Measurements from ENCODE around the gene ZIC4. TPM values are rescaled to one million over a fixed set of nuclear protein-coding genes. Genes with fewer than 3 reads are reported as not detected.

Gene ZIC4
- total and polyA plus RNA-seq, 7 experiments from 2014 or later, result not detected

DNA sequence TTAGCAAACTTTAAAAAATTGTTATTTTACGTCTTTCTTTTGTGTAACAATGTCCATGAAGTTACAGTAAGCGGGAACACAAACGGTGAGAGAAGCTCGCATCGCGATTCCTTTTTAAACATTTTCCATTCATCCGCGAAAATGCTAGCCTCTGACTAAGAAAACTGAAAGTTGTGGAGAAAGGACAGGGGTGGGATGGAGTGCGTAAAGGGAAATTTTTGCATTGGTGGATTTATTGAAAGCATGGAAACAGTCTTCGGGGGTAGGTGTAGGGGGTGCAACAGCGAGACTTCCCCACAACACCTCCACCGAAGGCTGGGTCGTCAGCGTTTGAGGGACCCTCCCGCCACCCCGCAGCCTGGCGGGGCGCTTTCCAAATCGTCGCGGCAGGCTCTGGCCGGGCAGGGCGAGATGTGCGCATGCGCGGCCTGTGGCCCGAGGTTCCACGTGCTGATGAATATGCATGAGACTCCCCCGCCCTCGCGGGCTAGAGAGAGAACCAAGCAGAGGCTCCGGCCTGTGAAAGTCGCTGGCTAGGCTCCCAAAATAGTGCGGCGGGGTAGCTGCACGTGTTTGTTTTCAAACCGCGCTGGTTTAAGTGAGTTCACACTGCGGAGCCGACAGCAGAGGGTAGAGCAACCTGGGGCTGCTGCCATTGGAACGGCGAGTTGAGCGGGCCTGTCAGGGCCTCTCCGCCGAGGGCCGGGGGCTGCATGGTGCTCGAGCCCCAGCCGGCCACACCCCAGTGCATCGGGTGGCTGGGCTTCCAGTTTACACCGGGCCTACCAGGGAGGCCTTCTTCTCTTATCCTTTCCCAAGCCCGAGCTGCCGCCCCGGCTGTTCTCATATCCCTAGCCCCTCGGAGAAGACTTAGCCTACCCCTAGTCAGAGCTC lies 12.7 kb upstream of the ZIC4 start:
- Histone ChIP-seq H3K4me1 (ENCODE audit: control insufficient read depth in 2 of 2, insufficient read depth in 2 of 2, low read length in 2 of 2) (no peaks in the 10 kb centered on the region), H3K36me3 (ENCODE audit: control insufficient read depth in 2 of 3, insufficient read depth in 3 of 3, low read length in 3 of 3) (no peaks in the 10 kb centered on the region), H3K27ac (ENCODE audit: low read depth, low read length) (no peak overlapping the region), H3K4me3 (ENCODE audit: low read length) (no peak overlapping the region), H3K27me3 (ENCODE audit: control insufficient read depth in 2 of 2, insufficient read depth in 2 of 2, low read length in 2 of 2) (peaks cover 0 to 28% of the 10 kb centered on the region in 2 donors), H3K9me3 (ENCODE audit: control insufficient read depth in 2 of 3, low read length in 3 of 3) (no peaks in the 10 kb centered on the region)
- Mint-ChIP-seq H3K9me3 (peaks cover 2 to 69% (median 21%) of the 10 kb centered on the region in 11 donors), H3K4me1 (peaks cover 0 to 13% (median 7%) of the 10 kb centered on the region in 7 donors), H3K36me3 (peaks cover 2 to 23% (median 3%) of the 10 kb centered on the region in 5 donors), H3K27ac (no peak overlapping the region), H3K4me3 (no peak overlapping the region), H3K27me3 (peaks cover 84 to 90% (median 86%) of the 10 kb centered on the region in 5 donors)
- intact Hi-C loops (cut with micrococcal nuclease), result loop anchor here in 1 of 2 donors (5.0 kb wide), 1 partner anchor 42 kb away; no protein-coding TSS in a partner anchor
- ChIA-PET POLR2A (no interaction called here), CTCF (no interaction called here)
- DNase-seq (no peak), ATAC-seq (no peak)

DNA sequence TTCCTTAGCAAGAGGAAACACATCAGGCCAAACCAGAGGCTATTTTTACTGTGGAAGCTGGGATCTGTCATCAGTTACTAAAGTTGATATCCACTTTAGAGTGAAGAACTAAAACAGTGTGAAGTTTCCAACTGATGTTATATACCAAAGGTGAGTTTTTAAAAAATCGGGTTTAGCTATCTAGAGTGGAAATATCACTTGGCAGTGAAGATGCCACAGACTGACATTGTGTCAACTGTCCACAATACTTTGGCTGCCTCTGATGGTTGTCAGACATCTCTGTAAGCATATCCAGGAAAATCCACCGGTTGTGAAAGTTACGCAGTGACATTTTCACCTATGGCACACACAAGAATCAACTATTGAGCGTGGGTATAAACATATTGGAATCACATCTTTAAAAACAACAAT lies 12.0 kb upstream of the ZIC4 start:
- H3K4me3 Mint-ChIP-seq, result no peak overlapping the region
- ChIA-PET POLR2A (no interaction called here), CTCF (no interaction called here)
- H3K27me3 ChIP-seq (ENCODE audit: control insufficient read depth in 2 of 2, insufficient read depth in 2 of 2, low read length in 2 of 2), result peaks cover 0 to 23% of the 10 kb centered on the region in 2 donors
- intact Hi-C loops (cut with micrococcal nuclease), result loop anchor here in 1 of 2 donors (5.0 kb wide), 1 partner anchor 41 kb away; no protein-coding TSS in a partner anchor
- no peaks in the 10 kb centered on the region for H3K9me3 ChIP-seq (ENCODE audit: control insufficient read depth in 2 of 3, low read length in 3 of 3)
- H3K9me3 Mint-ChIP-seq, result peaks cover 2 to 68% (median 21%) of the 10 kb centered on the region in 11 donors
- peaks cover 83 to 88% (median 84%) of the 10 kb centered on the region in 5 donors for H3K27me3 Mint-ChIP-seq
- no peak for ATAC-seq
- DNase-seq, result no peak
- no peaks in the 10 kb centered on the region for H3K4me1 ChIP-seq (ENCODE audit: control insufficient read depth in 2 of 2, insufficient read depth in 2 of 2, low read length in 2 of 2)
- no peak overlapping the region for H3K27ac ChIP-seq (ENCODE audit: low read depth, low read length)
- no peaks in the 10 kb centered on the region for H3K36me3 ChIP-seq (ENCODE audit: control insufficient read depth in 2 of 3, insufficient read depth in 3 of 3, low read length in 3 of 3)
- H3K36me3 Mint-ChIP-seq, result peaks cover 2 to 17% (median 5%) of the 10 kb centered on the region in 5 donors
- H3K4me3 ChIP-seq (ENCODE audit: low read length), result no peak overlapping the region
- no peak overlapping the region for H3K27ac Mint-ChIP-seq
- H3K4me1 Mint-ChIP-seq, result peaks cover 3 to 19% (median 11%) of the 10 kb centered on the region in 7 donors

DNA sequence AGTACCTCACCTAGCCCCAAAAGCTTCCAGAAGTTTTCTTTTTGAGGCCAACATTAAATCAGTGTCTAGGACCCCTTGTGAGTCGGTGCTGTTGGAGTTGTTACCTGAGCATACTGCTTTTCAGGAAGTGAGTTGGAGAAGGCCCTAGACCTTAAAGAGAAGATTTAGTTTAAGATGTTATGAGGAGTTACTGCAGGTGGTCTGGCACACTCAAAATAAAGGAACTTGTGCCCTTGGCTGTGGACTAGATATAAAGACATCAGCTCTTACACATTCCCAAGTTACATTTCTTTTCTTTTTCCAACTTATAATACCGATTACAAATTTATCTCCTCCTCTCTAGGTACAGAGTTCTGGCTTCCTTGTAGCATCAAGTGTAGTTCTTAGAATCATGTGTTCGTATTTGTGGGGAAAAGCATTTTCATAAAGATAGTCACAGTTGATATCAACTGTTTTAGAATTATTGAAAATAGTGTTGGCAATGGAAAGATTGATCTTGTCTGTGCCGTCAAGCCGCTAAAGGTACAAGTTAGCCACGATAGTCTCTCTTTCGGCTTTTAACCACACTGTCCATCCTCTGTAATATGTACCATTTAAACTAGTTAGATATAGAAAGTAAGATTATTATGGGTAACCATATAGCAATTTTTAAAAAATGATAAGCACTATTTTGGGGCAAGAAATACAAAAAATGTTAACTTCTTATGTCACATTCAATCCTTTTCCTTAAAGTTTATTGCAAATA lies 11.4 kb upstream of the ZIC4 start:
- H3K4me1 Mint-ChIP-seq, result peaks cover 6 to 25% (median 15%) of the 10 kb centered on the region in 7 donors
- ATAC-seq (no peak), DNase-seq (no peak)
- H3K27ac Mint-ChIP-seq, result no peak overlapping the region
- intact Hi-C loops (cut with micrococcal nuclease), result loop anchor here in 1 of 2 donors (5.0 kb wide), 1 partner anchor 40 kb away; no protein-coding TSS in a partner anchor
- H3K4me3 ChIP-seq (ENCODE audit: low read length), result no peak overlapping the region
- CTCF ChIA-PET, result no interaction called here
- H3K36me3 Mint-ChIP-seq, result peaks cover 3 to 16% (median 7%) of the 10 kb centered on the region in 5 donors
- no peaks in the 10 kb centered on the region for H3K9me3 ChIP-seq (ENCODE audit: control insufficient read depth in 2 of 3, low read length in 3 of 3)
- peaks cover 0 to 67% (median 21%) of the 10 kb centered on the region in 11 donors for H3K9me3 Mint-ChIP-seq
- H3K27me3 ChIP-seq (ENCODE audit: control insufficient read depth in 2 of 2, insufficient read depth in 2 of 2, low read length in 2 of 2), result peaks cover 0 to 24% of the 10 kb centered on the region in 2 donors
- H3K4me3 Mint-ChIP-seq, result no peak overlapping the region
- peaks cover 0 to 5% of the 10 kb centered on the region in 2 donors for H3K4me1 ChIP-seq (ENCODE audit: control insufficient read depth in 2 of 2, insufficient read depth in 2 of 2, low read length in 2 of 2)
- POLR2A ChIA-PET, result no interaction called here
- H3K36me3 ChIP-seq (ENCODE audit: control insufficient read depth in 2 of 3, insufficient read depth in 3 of 3, low read length in 3 of 3), result no peaks in the 10 kb centered on the region
- H3K27ac ChIP-seq (ENCODE audit: low read depth, low read length), result no peak overlapping the region
- H3K27me3 Mint-ChIP-seq, result peaks cover 81 to 88% (median 84%) of the 10 kb centered on the region in 5 donors

DNA sequence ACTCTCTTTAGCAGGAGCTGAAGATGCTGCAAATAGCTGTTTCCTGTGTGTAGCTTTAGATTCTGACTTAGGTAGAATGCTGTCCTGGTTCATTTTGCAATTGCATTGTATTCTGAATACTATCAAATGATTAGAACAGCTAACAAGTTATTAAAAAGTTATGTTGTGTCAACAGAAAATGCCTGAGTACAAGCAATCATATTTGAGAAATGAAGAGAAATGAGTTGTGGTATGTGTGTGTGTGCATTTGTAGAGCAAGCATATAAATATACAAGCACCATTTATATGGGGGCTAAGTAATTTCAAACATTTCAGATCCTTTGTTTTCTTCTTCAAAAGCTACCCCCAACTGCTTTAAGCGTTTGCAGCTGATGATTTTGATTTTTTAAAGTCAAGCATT lies 10.6 kb upstream of the ZIC4 start:
- intact Hi-C loops (cut with micrococcal nuclease), result loop anchor here in 1 of 2 donors (5.0 kb wide), 1 partner anchor 40 kb away; no protein-coding TSS in a partner anchor
- Histone ChIP-seq H3K27ac (ENCODE audit: low read depth, low read length) (no peak overlapping the region), H3K9me3 (ENCODE audit: control insufficient read depth in 2 of 3, low read length in 3 of 3) (no peaks in the 10 kb centered on the region), H3K36me3 (ENCODE audit: control insufficient read depth in 2 of 3, insufficient read depth in 3 of 3, low read length in 3 of 3) (no peaks in the 10 kb centered on the region), H3K4me1 (ENCODE audit: control insufficient read depth in 2 of 2, insufficient read depth in 2 of 2, low read length in 2 of 2) (peaks cover 0 to 5% of the 10 kb centered on the region in 2 donors), H3K27me3 (ENCODE audit: control insufficient read depth in 2 of 2, insufficient read depth in 2 of 2, low read length in 2 of 2) (peaks cover 0 to 25% of the 10 kb centered on the region in 2 donors), H3K4me3 (ENCODE audit: low read length) (no peak overlapping the region)
- no peak overlapping the region for H3K27ac Mint-ChIP-seq
- H3K4me1 Mint-ChIP-seq, result peaks cover 6 to 31% (median 19%) of the 10 kb centered on the region in 7 donors
- peaks cover 81 to 87% (median 82%) of the 10 kb centered on the region in 5 donors for H3K27me3 Mint-ChIP-seq
- peaks cover 0 to 65% (median 21%) of the 10 kb centered on the region in 11 donors for H3K9me3 Mint-ChIP-seq
- H3K4me3 Mint-ChIP-seq, result no peak overlapping the region
- ATAC-seq, result no peak
- POLR2A ChIA-PET, result no interaction called here
- no peak for DNase-seq
- CTCF ChIA-PET, result interaction anchor here (0.7 kb wide), 1 partner anchor 13 kb away, joined by 3 read pairs; no protein-coding TSS in a partner anchor
- H3K36me3 Mint-ChIP-seq, result peaks cover 3 to 20% (median 5%) of the 10 kb centered on the region in 5 donors

DNA sequence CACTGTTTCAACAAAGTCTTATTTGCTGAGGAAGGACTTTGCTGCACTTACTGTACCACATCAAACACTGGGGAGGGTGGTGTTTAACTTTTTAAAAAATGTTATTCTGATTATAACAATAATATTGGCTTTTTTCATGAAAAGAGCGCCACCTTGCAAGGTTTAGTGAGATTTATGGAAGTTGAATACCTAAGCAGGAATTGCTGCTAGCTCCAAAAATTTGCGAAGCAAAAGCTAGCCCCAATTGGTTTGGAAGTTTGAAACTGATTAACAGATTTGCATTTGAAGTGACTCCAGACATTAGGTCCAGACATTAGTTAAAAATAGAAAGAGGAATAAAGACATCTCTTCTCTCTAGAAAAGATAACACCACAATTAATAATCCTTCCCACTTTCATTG lies 9.5 kb upstream of the ZIC4 start:
- no peak overlapping the region for H3K4me3 Mint-ChIP-seq
- POLR2A ChIA-PET, result no interaction called here
- H3K4me3 ChIP-seq (ENCODE audit: low read length), result no peak overlapping the region
- no peak overlapping the region for H3K27ac Mint-ChIP-seq
- DNase-seq (no peak), ATAC-seq (no peak)
- CTCF ChIA-PET, result no interaction called here
- intact Hi-C loops (cut with micrococcal nuclease), result loop anchor here in 1 of 2 donors (5.0 kb wide), 1 partner anchor 39 kb away; no protein-coding TSS in a partner anchor
- H3K27ac ChIP-seq (ENCODE audit: low read depth, low read length), result no peak overlapping the region
- H3K9me3 Mint-ChIP-seq, result peaks cover 2 to 66% (median 25%) of the 10 kb centered on the region in 11 donors
- peaks cover 0 to 34% of the 10 kb centered on the region in 2 donors for H3K27me3 ChIP-seq (ENCODE audit: control insufficient read depth in 2 of 2, insufficient read depth in 2 of 2, low read length in 2 of 2)
- peaks cover 3 to 25% (median 7%) of the 10 kb centered on the region in 5 donors for H3K36me3 Mint-ChIP-seq
- peaks cover 85 to 90% (median 88%) of the 10 kb centered on the region in 5 donors for H3K27me3 Mint-ChIP-seq
- peaks cover 0 to 5% of the 10 kb centered on the region in 2 donors for H3K4me1 ChIP-seq (ENCODE audit: control insufficient read depth in 2 of 2, insufficient read depth in 2 of 2, low read length in 2 of 2)
- no peaks in the 10 kb centered on the region for H3K9me3 ChIP-seq (ENCODE audit: control insufficient read depth in 2 of 3, low read length in 3 of 3)
- peaks cover 14 to 40% (median 30%) of the 10 kb centered on the region in 7 donors for H3K4me1 Mint-ChIP-seq
- no peaks in the 10 kb centered on the region for H3K36me3 ChIP-seq (ENCODE audit: control insufficient read depth in 2 of 3, insufficient read depth in 3 of 3, low read length in 3 of 3)

DNA sequence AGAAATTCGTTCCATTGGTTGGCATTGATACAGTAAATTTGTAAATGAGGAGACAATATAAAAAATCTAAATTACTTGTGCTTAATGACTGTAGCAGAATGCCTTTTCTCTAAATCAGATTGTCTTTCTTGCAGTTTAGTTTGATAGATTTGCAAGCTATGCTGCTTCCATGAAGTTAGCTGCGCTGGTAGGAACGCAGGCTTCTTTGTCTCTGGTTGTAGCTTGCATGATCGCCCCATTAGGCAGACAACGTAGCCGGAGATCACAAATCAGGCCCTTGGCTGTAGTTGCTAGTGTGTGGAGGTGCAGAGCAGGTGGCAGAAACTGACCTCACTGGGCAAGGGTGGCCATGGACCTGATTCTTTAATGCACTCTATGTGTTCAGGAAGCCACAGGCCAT lies 8.9 kb upstream of the ZIC4 start:
- intact Hi-C loops (cut with micrococcal nuclease), result loop anchor here in 1 of 2 donors (5.0 kb wide), 1 partner anchor 38 kb away; no protein-coding TSS in a partner anchor

More for the DNA sequence above, 8.9 kb upstream of the ZIC4 start:
- ChIA-PET CTCF (no interaction called here), POLR2A (no interaction called here)
- Histone ChIP-seq H3K4me3 (ENCODE audit: low read length) (no peak overlapping the region), H3K27me3 (ENCODE audit: control insufficient read depth in 2 of 2, insufficient read depth in 2 of 2, low read length in 2 of 2) (peaks cover 0 to 34% of the 10 kb centered on the region in 2 donors), H3K4me1 (ENCODE audit: control insufficient read depth in 2 of 2, insufficient read depth in 2 of 2, low read length in 2 of 2) (peaks cover 0 to 5% of the 10 kb centered on the region in 2 donors), H3K9me3 (ENCODE audit: control insufficient read depth in 2 of 3, low read length in 3 of 3) (no peaks in the 10 kb centered on the region), H3K36me3 (ENCODE audit: control insufficient read depth in 2 of 3, insufficient read depth in 3 of 3, low read length in 3 of 3) (no peaks in the 10 kb centered on the region), H3K27ac (ENCODE audit: low read depth, low read length) (no peak overlapping the region)
- peaks cover 3 to 25% (median 7%) of the 10 kb centered on the region in 5 donors for H3K36me3 Mint-ChIP-seq
- H3K4me3 Mint-ChIP-seq, result no peak overlapping the region
- DNase-seq (no peak), ATAC-seq (no peak)
- H3K27me3 Mint-ChIP-seq, result peaks cover 83 to 92% (median 88%) of the 10 kb centered on the region in 5 donors
- H3K27ac Mint-ChIP-seq, result no peak overlapping the region
- H3K4me1 Mint-ChIP-seq, result peaks cover 16 to 43% (median 32%) of the 10 kb centered on the region in 7 donors
- peaks cover 2 to 66% (median 25%) of the 10 kb centered on the region in 11 donors for H3K9me3 Mint-ChIP-seq

All from naive thymus-derived CD4-positive, alpha-beta T cell (primary cell).